T-helper 1 cell treated with Interleukin-12 subunit alpha and Interleukin-12 subunit beta and Interleukin-4 antibody, amounts not matched to agents 30 μg/mL and 1 μg/mL, for 36 hours (primary cell): ENCODE results near the gene PC.
"Not testable (repeated sequence)": the region's sequence is repeated elsewhere in the genome, so short reads cannot be mapped to it uniquely, and the experiment has no call there.

ENCODE experiments used
- H3K27ac Mint-ChIP-seq: one replicate; pipeline ENCODE4 v1.8.0; 2021; ENCODE audit warnings: mild to moderate bottlenecking, mixed read lengths
- H3K27me3 Mint-ChIP-seq: one replicate; pipeline ENCODE4 v1.8.0; 2021; ENCODE audit warnings: low read depth, mixed read lengths
- H3K36me3 Mint-ChIP-seq: one replicate; pipeline ENCODE4 v1.8.0; 2021; ENCODE audit warnings: low read depth, mixed read lengths
- H3K4me1 Mint-ChIP-seq: one replicate; pipeline ENCODE4 v1.8.0; 2021; ENCODE audit warnings: low read depth, mixed read lengths
- H3K4me3 Mint-ChIP-seq: one replicate; pipeline ENCODE4 v1.8.0; 2021; ENCODE audit warnings: mild to moderate bottlenecking, moderate library complexity, mixed read lengths
- H3K9me3 Mint-ChIP-seq: one replicate; pipeline ENCODE4 v1.8.0; 2021; ENCODE audit warnings: mixed read lengths

The PC gene, protein sequence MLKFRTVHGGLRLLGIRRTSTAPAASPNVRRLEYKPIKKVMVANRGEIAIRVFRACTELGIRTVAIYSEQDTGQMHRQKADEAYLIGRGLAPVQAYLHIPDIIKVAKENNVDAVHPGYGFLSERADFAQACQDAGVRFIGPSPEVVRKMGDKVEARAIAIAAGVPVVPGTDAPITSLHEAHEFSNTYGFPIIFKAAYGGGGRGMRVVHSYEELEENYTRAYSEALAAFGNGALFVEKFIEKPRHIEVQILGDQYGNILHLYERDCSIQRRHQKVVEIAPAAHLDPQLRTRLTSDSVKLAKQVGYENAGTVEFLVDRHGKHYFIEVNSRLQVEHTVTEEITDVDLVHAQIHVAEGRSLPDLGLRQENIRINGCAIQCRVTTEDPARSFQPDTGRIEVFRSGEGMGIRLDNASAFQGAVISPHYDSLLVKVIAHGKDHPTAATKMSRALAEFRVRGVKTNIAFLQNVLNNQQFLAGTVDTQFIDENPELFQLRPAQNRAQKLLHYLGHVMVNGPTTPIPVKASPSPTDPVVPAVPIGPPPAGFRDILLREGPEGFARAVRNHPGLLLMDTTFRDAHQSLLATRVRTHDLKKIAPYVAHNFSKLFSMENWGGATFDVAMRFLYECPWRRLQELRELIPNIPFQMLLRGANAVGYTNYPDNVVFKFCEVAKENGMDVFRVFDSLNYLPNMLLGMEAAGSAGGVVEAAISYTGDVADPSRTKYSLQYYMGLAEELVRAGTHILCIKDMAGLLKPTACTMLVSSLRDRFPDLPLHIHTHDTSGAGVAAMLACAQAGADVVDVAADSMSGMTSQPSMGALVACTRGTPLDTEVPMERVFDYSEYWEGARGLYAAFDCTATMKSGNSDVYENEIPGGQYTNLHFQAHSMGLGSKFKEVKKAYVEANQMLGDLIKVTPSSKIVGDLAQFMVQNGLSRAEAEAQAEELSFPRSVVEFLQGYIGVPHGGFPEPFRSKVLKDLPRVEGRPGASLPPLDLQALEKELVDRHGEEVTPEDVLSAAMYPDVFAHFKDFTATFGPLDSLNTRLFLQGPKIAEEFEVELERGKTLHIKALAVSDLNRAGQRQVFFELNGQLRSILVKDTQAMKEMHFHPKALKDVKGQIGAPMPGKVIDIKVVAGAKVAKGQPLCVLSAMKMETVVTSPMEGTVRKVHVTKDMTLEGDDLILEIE

DNA sequence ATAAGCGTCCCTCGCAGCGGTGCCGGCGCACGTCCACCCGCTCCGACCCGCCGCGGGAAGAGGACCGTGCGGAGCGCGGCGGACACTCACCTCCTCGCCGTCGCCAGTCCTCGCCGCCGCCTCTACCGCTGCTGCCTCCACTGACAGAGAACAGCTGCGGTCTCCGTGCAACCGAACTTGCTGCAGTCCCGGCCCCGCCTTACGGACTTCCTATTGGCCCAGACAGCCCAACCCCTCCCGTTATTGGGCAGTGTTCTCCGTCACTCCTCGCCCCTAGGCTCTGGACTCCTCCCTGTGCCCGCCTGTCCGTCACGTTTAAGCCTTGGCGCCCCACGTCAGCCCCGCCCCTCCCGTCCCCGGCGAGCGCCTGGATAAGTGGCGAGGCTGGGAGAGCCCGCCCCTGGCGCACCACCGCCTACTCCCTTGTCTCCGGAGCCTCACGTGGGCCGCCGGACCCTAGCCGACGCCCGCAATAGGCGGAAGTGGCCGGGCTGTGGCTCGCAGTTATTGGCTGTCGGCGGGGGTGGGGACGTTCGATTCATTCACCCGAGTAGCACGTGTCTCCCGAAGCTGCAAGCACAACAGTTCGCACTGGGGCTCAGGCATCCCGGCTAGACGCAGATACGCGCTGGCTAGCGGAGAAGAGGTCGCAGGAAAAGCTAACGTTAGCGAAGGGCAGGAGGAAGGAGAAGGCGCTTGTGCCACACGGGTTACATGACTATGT, at the start of gene PC:
Gene PC (minus strand): TSS at position 152 of the 724 bp plus-strand sequence. CDS start 86,224 bp downstream, outside the sequence.
- peaks cover 10% of the 10 kb centered on the region for H3K27me3 Mint-ChIP-seq
- H3K4me1 Mint-ChIP-seq, result peaks cover 15% of the 10 kb centered on the region
- H3K27ac Mint-ChIP-seq, result peak within 1 kb of the TSS; percentile 89
- H3K36me3 Mint-ChIP-seq, result no peaks in the 10 kb centered on the region
- H3K4me3 Mint-ChIP-seq, result peak within 1 kb of the TSS; percentile 85
- no peaks in the 10 kb centered on the region for H3K9me3 Mint-ChIP-seq

DNA sequence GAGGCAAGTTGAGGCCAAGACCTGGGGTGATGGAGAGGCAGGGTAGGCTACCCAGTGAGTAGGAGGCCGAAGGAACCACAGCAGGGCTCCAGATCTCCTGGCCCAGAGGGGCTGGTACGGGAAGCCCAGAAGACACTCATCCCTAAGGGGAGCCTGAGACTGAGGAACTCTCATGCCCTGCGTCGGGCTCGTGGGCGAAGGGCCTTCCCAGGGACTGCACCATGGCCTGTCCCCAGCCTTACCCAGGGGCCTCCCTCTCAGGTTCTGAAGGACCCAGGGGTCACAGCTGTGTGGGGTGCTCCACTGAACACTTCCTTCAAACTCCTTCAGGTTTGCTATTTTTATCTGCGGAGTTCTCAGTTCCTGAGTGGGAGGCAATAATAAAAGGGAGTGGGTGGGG, 48.9 kb upstream of the PC start:
- no peak overlapping the region for H3K27ac Mint-ChIP-seq
- no peak overlapping the region for H3K4me3 Mint-ChIP-seq
- no peaks in the 10 kb centered on the region for H3K27me3 Mint-ChIP-seq
- H3K9me3 Mint-ChIP-seq, result no peaks in the 10 kb centered on the region
- no peaks in the 10 kb centered on the region for H3K36me3 Mint-ChIP-seq
- no peaks in the 10 kb centered on the region for H3K4me1 Mint-ChIP-seq

DNA sequence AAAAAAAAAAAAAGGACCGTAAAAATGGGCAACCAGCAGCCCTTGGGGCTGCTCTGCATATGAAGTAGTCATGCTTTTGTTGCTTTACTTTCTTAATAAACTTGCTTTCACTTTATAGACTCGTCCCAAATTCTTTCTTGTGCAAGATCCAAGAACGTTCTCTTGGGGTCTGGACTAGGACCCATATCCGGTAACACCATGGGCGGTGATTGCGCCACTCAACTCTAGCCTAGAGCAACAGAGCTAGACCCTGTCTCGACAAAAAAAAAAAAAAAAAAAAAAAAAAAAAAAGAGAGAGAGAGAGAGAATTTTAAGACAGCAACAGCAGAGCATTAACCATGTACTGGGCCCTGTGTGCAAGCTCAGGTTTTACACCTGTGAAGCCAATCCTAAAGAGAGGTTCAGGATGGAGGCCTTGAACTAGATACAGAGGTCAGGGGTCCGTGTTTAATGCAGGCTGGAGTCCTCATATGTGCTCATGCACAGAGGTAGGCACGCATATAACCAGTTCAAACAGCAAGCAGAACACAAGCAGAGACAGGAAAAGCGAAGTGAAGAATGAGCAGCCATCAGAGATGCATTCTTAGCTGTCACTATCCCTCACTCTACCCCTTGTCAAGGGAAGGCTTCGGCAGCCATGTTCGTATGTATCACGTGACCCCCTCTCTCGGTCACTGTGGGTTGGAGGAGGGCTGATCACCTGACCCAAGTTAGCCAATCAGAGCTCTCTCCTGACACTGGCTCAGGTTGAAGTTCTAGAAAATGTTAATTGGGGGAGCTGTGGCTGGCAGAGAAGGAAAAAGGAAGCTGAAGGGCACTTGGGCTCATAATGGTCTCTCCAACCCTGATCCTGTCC, 48.1 kb upstream of the PC start:
- no peak overlapping the region for H3K27ac Mint-ChIP-seq

DNA sequence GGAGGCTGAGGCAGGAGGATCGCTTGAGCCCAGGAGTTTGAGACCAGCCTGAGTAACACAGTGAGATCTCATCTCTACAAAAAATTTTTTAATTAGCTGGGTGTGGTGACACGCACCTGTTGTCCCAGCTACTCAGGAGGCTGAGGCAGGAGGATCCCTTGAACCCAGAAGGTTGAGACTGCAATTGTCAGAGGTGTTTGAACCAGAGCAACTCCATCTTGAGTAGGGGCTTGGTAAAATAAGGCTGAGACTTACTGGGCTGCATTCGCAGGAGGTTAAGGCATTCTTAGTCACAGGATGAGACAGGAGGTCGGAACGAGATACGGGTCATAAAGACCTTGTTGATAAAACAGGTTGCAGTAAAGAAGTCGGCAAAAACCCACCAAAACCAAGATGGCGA, 47.0 kb upstream of the PC start:
- H3K4me1 Mint-ChIP-seq, H3K27ac Mint-ChIP-seq, H3K36me3 Mint-ChIP-seq: not testable (repeated sequence)

More for the DNA sequence above, 48.1 kb upstream of the PC start:
- H3K9me3 Mint-ChIP-seq, result no peaks in the 10 kb centered on the region
- no peak overlapping the region for H3K4me3 Mint-ChIP-seq
- H3K36me3 Mint-ChIP-seq, result no peaks in the 10 kb centered on the region
- H3K27me3 Mint-ChIP-seq, result no peaks in the 10 kb centered on the region
- H3K4me1 Mint-ChIP-seq, result no peaks in the 10 kb centered on the region

DNA sequence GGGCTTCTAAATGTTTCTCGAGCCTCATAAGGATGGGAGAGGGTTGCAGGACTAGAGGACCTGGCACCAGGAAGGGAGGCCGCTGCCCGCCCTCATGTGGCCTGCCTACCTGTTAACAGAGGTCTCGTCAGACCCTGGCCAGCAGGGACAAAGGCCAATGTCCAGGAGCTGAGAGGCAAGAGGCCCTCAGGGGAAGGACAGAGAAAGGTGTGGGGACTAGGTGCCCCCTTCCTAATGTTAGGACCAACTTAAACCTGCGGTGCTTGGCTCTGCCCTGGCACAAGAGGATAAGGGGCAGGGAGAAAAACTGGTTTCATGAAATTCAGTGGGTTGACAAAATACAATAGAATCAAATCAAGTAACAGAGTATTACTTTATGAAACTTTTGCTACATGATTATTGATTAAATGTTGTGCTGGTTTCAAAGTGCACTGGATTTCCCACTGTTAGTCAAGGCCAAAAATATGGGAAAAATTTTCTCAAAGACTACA, 44.8 kb upstream of the PC start:
- Mint-ChIP-seq H3K4me1 (no peaks in the 10 kb centered on the region), H3K36me3 (no peaks in the 10 kb centered on the region), H3K27me3 (no peaks in the 10 kb centered on the region), H3K27ac (no peak overlapping the region), H3K4me3 (no peak overlapping the region), H3K9me3 (no peaks in the 10 kb centered on the region)

More for the DNA sequence above, 47.0 kb upstream of the PC start:
- not testable (repeated sequence) for H3K9me3 Mint-ChIP-seq, H3K4me3 Mint-ChIP-seq, H3K27me3 Mint-ChIP-seq

DNA sequence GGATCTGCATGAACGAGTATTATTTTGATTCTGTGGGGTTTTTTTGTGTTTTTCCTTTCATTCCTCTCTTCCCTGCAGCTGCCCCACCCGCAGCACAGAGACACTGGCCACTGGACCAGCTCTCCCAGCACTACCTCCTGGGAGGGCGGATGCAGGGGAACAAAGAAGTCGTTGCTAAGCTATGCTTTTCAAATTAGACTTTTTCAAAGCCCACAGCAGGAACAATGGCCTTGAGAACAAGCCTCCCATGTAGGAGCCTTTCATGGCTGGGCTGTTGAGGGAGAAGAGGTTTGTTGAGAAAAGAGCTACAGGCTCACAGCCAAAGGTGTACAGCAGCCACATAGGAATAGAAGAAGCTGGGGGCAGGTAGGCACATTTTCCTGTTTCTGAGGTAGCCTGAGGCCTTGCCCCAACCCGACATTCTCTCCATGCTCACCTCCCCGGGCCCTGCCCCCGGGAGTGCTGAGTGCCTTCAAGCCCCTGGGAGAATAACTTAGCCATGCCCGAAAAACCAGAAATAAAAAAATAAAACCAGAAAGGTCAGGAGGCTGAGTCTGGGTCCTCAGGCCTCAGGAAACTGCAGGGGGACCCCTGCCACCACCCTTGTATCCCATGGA, 44.2 kb upstream of the PC start:
- no peaks in the 10 kb centered on the region for H3K4me1 Mint-ChIP-seq
- H3K27me3 Mint-ChIP-seq, result no peaks in the 10 kb centered on the region
- no peak overlapping the region for H3K27ac Mint-ChIP-seq
- no peaks in the 10 kb centered on the region for H3K9me3 Mint-ChIP-seq
- H3K36me3 Mint-ChIP-seq, result no peaks in the 10 kb centered on the region
- no peak overlapping the region for H3K4me3 Mint-ChIP-seq

DNA sequence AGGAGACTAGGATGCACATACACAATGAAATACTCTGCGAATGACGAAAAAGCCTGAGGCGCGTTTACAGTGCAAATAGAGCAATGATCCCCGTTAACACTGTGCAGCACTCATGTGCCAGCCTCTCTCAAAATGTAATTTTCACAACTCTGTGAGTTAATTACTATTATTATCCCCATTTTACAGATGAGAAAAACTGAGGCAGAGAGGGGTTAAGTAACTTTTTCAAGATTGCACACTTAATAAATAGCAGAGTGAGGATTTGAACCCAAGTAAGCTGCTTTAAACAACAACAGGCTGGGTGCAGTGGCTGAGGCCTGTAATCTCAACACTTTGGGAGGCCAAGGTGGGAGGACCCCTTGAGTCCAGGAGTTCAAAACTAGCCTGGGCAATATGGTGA, 43.1 kb upstream of the PC start:
- H3K27ac Mint-ChIP-seq, result no peak overlapping the region
- no peaks in the 10 kb centered on the region for H3K4me1 Mint-ChIP-seq
- no peaks in the 10 kb centered on the region for H3K36me3 Mint-ChIP-seq
- H3K27me3 Mint-ChIP-seq, result peaks cover 5% of the 10 kb centered on the region
- no peaks in the 10 kb centered on the region for H3K9me3 Mint-ChIP-seq
- no peak overlapping the region for H3K4me3 Mint-ChIP-seq

DNA sequence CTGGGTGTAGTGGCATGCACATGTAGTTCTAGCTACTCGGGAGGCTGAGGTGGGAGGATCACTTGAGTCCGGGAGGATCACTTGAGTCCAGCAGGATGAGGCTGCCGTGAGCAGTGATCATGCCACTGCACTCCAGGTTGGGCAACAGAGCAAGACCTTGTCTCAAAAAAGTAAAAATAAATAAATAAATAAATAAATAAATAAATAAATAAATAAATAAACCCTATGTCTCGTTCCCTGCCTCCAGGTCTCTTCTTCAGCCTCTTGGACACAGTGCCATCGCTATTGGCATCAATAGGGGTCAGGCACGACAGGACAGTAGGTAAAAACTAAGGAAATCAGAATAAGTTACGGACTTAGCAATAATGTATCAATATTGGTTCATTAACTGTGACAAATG, 41.4 kb upstream of the PC start:
- H3K4me1 Mint-ChIP-seq, result no peaks in the 10 kb centered on the region

DNA sequence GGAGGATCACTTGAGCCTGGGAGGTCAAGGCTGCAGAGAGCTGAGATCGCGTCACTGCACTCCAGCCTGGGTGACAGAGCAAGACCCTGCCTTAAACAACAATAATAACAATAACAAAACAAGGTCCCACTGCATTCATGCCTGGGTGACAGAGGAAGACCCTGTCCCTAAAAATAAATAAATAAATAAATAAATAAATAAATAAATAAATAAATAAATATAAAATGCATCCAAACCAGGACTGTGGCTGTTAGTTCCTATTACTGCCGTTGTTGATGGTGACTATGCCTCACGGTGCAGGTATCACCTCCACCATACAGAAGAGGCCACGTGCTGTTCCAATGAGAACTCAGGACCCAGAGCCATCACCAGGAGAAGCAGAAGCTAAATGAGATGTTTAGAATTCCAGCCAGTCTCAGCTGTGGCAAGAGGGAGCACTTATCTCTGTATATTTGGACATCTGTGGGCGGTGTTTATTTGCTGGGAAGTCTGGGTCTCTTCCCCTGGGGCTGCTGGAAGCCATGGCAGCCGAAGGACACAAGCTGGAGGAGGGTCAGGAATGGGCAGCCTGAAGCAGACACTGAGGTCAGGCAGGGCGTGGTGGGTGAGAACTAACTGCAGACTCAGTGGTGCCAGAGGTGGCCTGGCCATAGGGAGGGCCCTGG, 38.6 kb upstream of the PC start:
- Mint-ChIP-seq H3K27ac (no peak overlapping the region), H3K27me3 (peaks cover 9% of the 10 kb centered on the region), H3K4me1 (no peaks in the 10 kb centered on the region), H3K9me3 (no peaks in the 10 kb centered on the region), H3K4me3 (no peak overlapping the region), H3K36me3 (no peaks in the 10 kb centered on the region)

More for the DNA sequence above, 41.4 kb upstream of the PC start:
- H3K36me3 Mint-ChIP-seq, result no peaks in the 10 kb centered on the region
- H3K27ac Mint-ChIP-seq, result no peak overlapping the region
- no peak overlapping the region for H3K4me3 Mint-ChIP-seq
- H3K27me3 Mint-ChIP-seq, result peaks cover 5% of the 10 kb centered on the region
- H3K9me3 Mint-ChIP-seq, result no peaks in the 10 kb centered on the region

DNA sequence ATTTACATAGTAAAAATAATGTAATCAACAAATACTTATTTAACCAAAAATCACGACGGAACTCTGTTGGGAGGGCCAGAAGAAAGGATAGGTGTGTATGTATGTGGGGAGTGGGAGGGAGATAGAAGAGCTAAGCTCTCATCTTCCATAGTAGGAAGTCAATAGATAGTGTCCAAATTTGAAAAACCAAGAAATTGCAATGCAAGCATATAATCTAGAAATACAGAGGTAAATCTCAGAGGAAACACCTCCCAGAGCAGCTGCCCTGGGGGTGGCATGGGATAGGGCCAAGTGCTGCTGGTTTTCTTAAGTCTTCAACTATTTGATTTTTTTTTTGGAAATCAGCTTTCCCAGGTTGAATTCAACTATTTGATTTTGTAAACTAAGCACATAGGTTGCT, 33.9 kb upstream of the PC start:
- no peaks in the 10 kb centered on the region for H3K9me3 Mint-ChIP-seq
- no peaks in the 10 kb centered on the region for H3K4me1 Mint-ChIP-seq
- H3K27ac Mint-ChIP-seq, result no peak overlapping the region

DNA sequence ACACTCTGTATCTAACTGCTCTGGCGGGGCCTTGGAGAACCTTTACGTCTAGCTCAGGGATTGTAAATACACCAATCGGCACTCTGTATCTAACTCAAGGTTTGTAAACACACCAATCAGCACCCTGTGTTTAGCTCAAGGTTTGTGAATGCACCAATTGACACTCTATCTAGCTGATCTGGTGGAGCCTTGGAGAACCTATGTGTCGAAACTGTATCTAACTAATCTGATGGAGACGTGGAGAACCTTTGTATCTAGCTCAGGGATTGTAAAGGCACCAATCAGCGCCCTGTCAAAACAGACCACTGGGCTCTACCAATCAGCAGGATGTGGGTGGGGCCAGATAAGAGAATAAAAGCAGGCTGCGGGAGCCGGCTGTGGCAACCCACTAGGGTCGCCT, 31.2 kb upstream of the PC start:
- H3K36me3 Mint-ChIP-seq, H3K4me1 Mint-ChIP-seq, H3K27ac Mint-ChIP-seq, H3K9me3 Mint-ChIP-seq, H3K4me3 Mint-ChIP-seq, H3K27me3 Mint-ChIP-seq: not testable (repeated sequence)

More for the DNA sequence above, 33.9 kb upstream of the PC start:
- H3K4me3 Mint-ChIP-seq, result no peak overlapping the region
- no peaks in the 10 kb centered on the region for H3K36me3 Mint-ChIP-seq
- H3K27me3 Mint-ChIP-seq, result peaks cover 8% of the 10 kb centered on the region

DNA sequence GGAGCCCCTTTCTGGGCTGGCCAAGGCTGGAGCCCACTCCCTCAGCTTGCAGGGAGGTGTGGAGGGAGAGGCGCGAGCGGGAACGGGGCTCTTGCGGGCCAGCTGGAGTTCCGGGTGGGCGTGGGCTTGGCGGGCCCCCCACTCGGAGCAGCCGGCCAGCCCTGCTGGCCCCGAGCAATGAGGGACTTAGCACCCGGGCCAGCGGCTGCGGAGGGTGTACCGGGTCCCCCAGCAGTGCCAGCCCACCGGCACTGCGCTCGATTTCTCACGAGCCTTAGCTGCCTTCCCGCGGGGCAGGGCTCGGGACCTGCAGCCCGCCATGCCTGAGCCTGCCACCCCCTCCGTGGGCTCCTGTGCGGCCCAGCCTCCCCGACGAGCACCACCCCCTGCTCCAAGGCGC, 30.6 kb upstream of the PC start:
- H3K4me1 Mint-ChIP-seq, H3K27ac Mint-ChIP-seq, H3K36me3 Mint-ChIP-seq, H3K27me3 Mint-ChIP-seq, H3K4me3 Mint-ChIP-seq, H3K9me3 Mint-ChIP-seq: not testable (repeated sequence)
